Vagina (tissue), 2 donors: ENCODE data around the gene SRSF12. TPM values are rescaled to one million over a fixed set of nuclear protein-coding genes. Genes with fewer than 3 reads are reported as not detected.

Experiments
- DNase-seq, 2 donors: peaks; one replicate each; pipeline ENCODE4 v3.0.0-alpha.2; 2017; ENCODE audit errors: extremely low spot score in 2 of 2
- H3K27ac ChIP-seq: fragments of 200-600 bp; sonication (generic); one replicate; pipeline ENCODE4 v1.5.1; 2019
- H3K27me3 ChIP-seq: fragments of 200-600 bp; sonication (generic); one replicate; pipeline ENCODE4 v1.5.1; 2019
- H3K36me3 ChIP-seq, 2 donors: fragments of 200-600 bp; sonication (generic); one replicate each; pipeline ENCODE4 v1.5.1; 2017 to 2019
- H3K4me1 ChIP-seq: fragments of 200-600 bp; sonication (generic); one replicate; pipeline ENCODE4 v1.5.1; 2019
- H3K4me3 ChIP-seq, 2 donors: fragments of 200-600 bp; sonication (generic); 1 replicate in 1 of 2; 2 replicates in 1 of 2; pipeline ENCODE4 v1.5.1; 2016 to 2019
- H3K9me3 ChIP-seq: fragments of 200-600 bp; sonication (generic); one replicate; pipeline ENCODE4 v1.5.1; 2019
- POLR2A ChIP-seq, 2 donors: fragments of 450-650 bp; IDR thresholded peaks; one replicate each; pipeline ENCODE4 v1.6.1; 2017; ENCODE audit warnings: antibody characterized with exemption in 2 of 2, mild to moderate bottlenecking in 2 of 2, moderate library complexity in 2 of 2
- POLR2AphosphoS5 ChIP-seq, 2 donors: sonication (generic); formaldehyde crosslinking; IDR thresholded peaks; one replicate each; pipeline ENCODE4 v1.9.0; 2017; ENCODE audit warnings: antibody characterized with exemption in 2 of 2, mild to moderate bottlenecking in 2 of 2, low read depth in 1 of 2; ENCODE audit not compliant: insufficient read depth in 1 of 2
- intact Hi-C: fragments of 100-400 bp; cut with DNase I; formaldehyde crosslinking; loops from one replicate; pipeline ENCODE4 v1.15.1; 2023
- total RNA-seq: library from RNA; depleted of rRNA; stranded (reverse); fragments of >200 nt; gene quantifications from one replicate; pipeline ENCODE4 v1.2.3, GENCODE V29; 2016
- TF ChIP-seq, protein P1 (sequence below), 3 experiments: fragments of 450-650 bp in 2 of 3; fragments of 200-600 bp in 1 of 3; sonication (generic) in 1 of 3; IDR thresholded peaks; one replicate each; pipeline ENCODE4 v1.5.1; 2017 to 2019; ENCODE audit warnings: antibody characterized with exemption in 3 of 3, mild to moderate bottlenecking in 2 of 3, moderate library complexity in 2 of 3

Gene SRSF12
- total RNA-seq, 1 donor from 2014 or later, result 0.25 TPM

GRCh38 chr6:89073840-89074239 is 44.0 kb downstream of the SRSF12 start:
- no peak for DNase-seq
- Histone ChIP-seq H3K4me1 (no peaks in the 10 kb centered on the region), H3K27ac (no peak overlapping the region), H3K4me3 (no peak overlapping the region), H3K27me3 (no peaks in the 10 kb centered on the region), H3K9me3 (no peaks in the 10 kb centered on the region), H3K36me3 (no peaks in the 10 kb centered on the region)
- intact Hi-C loops, result no loop called here
- no peak for TF ChIP-seq POLR2AphosphoS5 (IDR thresholded peaks at IDR 0.05; ENCODE audit: insufficient read depth in 1 of 2, low read depth in 1 of 2)
- TF ChIP-seq, protein P1, sequence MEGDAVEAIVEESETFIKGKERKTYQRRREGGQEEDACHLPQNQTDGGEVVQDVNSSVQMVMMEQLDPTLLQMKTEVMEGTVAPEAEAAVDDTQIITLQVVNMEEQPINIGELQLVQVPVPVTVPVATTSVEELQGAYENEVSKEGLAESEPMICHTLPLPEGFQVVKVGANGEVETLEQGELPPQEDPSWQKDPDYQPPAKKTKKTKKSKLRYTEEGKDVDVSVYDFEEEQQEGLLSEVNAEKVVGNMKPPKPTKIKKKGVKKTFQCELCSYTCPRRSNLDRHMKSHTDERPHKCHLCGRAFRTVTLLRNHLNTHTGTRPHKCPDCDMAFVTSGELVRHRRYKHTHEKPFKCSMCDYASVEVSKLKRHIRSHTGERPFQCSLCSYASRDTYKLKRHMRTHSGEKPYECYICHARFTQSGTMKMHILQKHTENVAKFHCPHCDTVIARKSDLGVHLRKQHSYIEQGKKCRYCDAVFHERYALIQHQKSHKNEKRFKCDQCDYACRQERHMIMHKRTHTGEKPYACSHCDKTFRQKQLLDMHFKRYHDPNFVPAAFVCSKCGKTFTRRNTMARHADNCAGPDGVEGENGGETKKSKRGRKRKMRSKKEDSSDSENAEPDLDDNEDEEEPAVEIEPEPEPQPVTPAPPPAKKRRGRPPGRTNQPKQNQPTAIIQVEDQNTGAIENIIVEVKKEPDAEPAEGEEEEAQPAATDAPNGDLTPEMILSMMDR (IDR thresholded peaks at IDR 0.05), result no peak
- no peak for TF ChIP-seq POLR2A (IDR thresholded peaks at IDR 0.05)

GRCh38 chr6:89073014-89073620 is 44.8 kb downstream of the SRSF12 start:
- H3K4me1 ChIP-seq, result no peaks in the 10 kb centered on the region
- H3K4me3 ChIP-seq, result no peak overlapping the region
- intact Hi-C loops, result no loop called here
- H3K27me3 ChIP-seq, result no peaks in the 10 kb centered on the region
- no peaks in the 10 kb centered on the region for H3K36me3 ChIP-seq
- TF ChIP-seq POLR2AphosphoS5 (IDR thresholded peaks at IDR 0.05; ENCODE audit: insufficient read depth in 1 of 2, low read depth in 1 of 2), result no peak
- TF ChIP-seq, protein P1 (IDR thresholded peaks at IDR 0.05), result no peak
- DNase-seq, result no peak
- no peak overlapping the region for H3K27ac ChIP-seq
- no peaks in the 10 kb centered on the region for H3K9me3 ChIP-seq

DNA sequence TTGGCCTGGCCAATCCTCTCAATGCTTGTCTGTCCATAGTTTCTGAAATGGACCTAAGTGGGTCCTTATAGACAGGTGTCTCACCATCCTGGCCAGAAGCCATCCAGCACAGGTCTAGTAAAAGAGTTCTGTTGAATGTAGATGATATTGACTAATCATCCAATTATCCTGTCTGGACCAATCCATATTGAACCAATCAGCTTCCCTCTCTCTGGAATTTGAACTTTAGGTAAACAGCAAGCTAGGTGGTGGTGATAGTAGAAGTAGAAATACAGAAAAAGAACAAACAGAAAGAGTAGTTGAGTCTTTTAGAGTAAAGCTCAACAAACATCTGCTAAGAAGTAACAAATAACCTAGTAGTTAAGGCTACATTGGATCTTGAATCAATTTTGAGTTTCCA is 46.8 kb downstream of the SRSF12 start:
- Histone ChIP-seq H3K27ac (no peak overlapping the region), H3K36me3 (no peaks in the 10 kb centered on the region), H3K9me3 (no peaks in the 10 kb centered on the region), H3K27me3 (no peaks in the 10 kb centered on the region), H3K4me3 (no peak overlapping the region), H3K4me1 (no peaks in the 10 kb centered on the region)
- DNase-seq, result no peak
- intact Hi-C loops, result no loop called here
- TF ChIP-seq POLR2AphosphoS5 (IDR thresholded peaks at IDR 0.05; ENCODE audit: insufficient read depth in 1 of 2, low read depth in 1 of 2) (no peak), POLR2A (IDR thresholded peaks at IDR 0.05) (no peak)
- TF ChIP-seq, protein P1 (IDR thresholded peaks at IDR 0.05), result no peak

GRCh38 chr6:89069536-89070163 is 48.2 kb downstream of the SRSF12 start:
- TF ChIP-seq, protein P1 (IDR thresholded peaks at IDR 0.05), result no peak
- no peak for TF ChIP-seq POLR2A (IDR thresholded peaks at IDR 0.05)
- TF ChIP-seq POLR2AphosphoS5 (IDR thresholded peaks at IDR 0.05; ENCODE audit: insufficient read depth in 1 of 2, low read depth in 1 of 2), result no peak
- intact Hi-C loops, result no loop called here

GRCh38 chr6:89068695-89069094 is 49.2 kb downstream of the SRSF12 start:
- no peak for TF ChIP-seq POLR2AphosphoS5 (IDR thresholded peaks at IDR 0.05; ENCODE audit: insufficient read depth in 1 of 2, low read depth in 1 of 2)
- TF ChIP-seq, protein P1 (IDR thresholded peaks at IDR 0.05), result no peak
- TF ChIP-seq POLR2A (IDR thresholded peaks at IDR 0.05), result no peak
- Histone ChIP-seq H3K4me3 (no peak overlapping the region), H3K4me1 (no peaks in the 10 kb centered on the region), H3K27ac (no peak overlapping the region), H3K36me3 (no peaks in the 10 kb centered on the region), H3K27me3 (no peaks in the 10 kb centered on the region), H3K9me3 (no peaks in the 10 kb centered on the region)
- no peak for DNase-seq
- intact Hi-C loops, result no loop called here

More at GRCh38 chr6:89069536-89070163, 48.2 kb downstream of the SRSF12 start:
- Histone ChIP-seq H3K9me3 (no peaks in the 10 kb centered on the region), H3K4me3 (no peak overlapping the region), H3K27me3 (no peaks in the 10 kb centered on the region), H3K36me3 (no peaks in the 10 kb centered on the region), H3K27ac (no peak overlapping the region), H3K4me1 (no peaks in the 10 kb centered on the region)
- no peak for DNase-seq
